ENCODE measurements around the gene GRK5.
A peak's percentile ranks its signal among the peaks of the same experiment; 100 is the strongest.

The GRK5 gene

GRCh38 chr10:119198438-119198837 is 8.9 kb upstream of the GRK5 start:
- DNase-seq: peak; percentile 42 to 58 (median 48)

- peak; percentile 71 to 81 (median 72) for DNase-seq
These were observed 8.0 kb upstream of the GRK5 start for GRCh38 chr10:119199231-119199992.

GRCh38 chr10:119201233-119201632 is 6.1 kb upstream of the GRK5 start:
- DNase-seq: no peak

- DNase-seq: no peak
These were observed 4.4 kb upstream of the GRK5 start for GRCh38 chr10:119203006-119203405.

- peak; percentile 45 to 63 (median 47) for DNase-seq
These were observed 1.3 kb upstream of the GRK5 start for GRCh38 chr10:119205894-119206602.

GRCh38 chr10:119206603-119207365 is 587 bp upstream of the GRK5 start:
- peak; percentile 73 to 90 (median 84) for DNase-seq

GRCh38 chr10:119207713-119208552 is 562 bp downstream of the GRK5 start:
- peak; percentile 53 to 59 (median 58) for DNase-seq

GRCh38 chr10:119208553-119208940 is 1.2 kb downstream of the GRK5 start:
- peak in 1 of 3 donors; percentile 43 for DNase-seq

- DNase-seq: peak; percentile 54 to 79 (median 68)
These were observed 1.8 kb downstream of the GRK5 start for GRCh38 chr10:119209035-119209735.

GRCh38 chr10:119209736-119210355 is 2.5 kb downstream of the GRK5 start:
- DNase-seq: no peak

- no peak for DNase-seq
These were observed 3.3 kb downstream of the GRK5 start for GRCh38 chr10:119210633-119211032.

GRCh38 chr10:119211176-119211575 is 3.8 kb downstream of the GRK5 start:
- no peak for DNase-seq

- DNase-seq: no peak
These were observed 4.5 kb downstream of the GRK5 start for GRCh38 chr10:119211625-119212441.

- no peak for DNase-seq
These were observed 8.0 kb downstream of the GRK5 start for GRCh38 chr10:119215371-119215770.

- no peak for DNase-seq
These were observed 8.8 kb downstream of the GRK5 start for GRCh38 chr10:119216127-119216526.

- DNase-seq: no peak
These were observed 10.0 kb downstream of the GRK5 start for GRCh38 chr10:119217401-119217800.

- DNase-seq: no peak
These were observed 10.7 kb downstream of the GRK5 start for GRCh38 chr10:119217991-119218490.

- DNase-seq: no peak
These were observed 12.5 kb downstream of the GRK5 start for GRCh38 chr10:119219871-119220270.

GRCh38 chr10:119221201-119221600 is 13.8 kb downstream of the GRK5 start:
- DNase-seq: no peak

- DNase-seq: no peak
These were observed 14.3 kb downstream of the GRK5 start for GRCh38 chr10:119221666-119222065.
